ENCODE results near the gene PTS. TPM values are rescaled to one million over a fixed set of nuclear protein-coding genes. Genes with fewer than 3 reads are reported as not detected.

The PTS gene
- total RNA-seq, 1 donor from 2014 or later = 39.5 TPM

- DNase-seq (ENCODE audit: low spot score) (no peak), ATAC-seq (no peak)
- intact Hi-C loops (cut with DNase I) = loop anchor here (5.0 kb wide), 1 partner anchor 61 kb away; no protein-coding TSS in a partner anchor
Measured at GRCh38 chr11:112216561-112217105, 9.6 kb upstream of the PTS start.

- ATAC-seq = peak; percentile 97
- intact Hi-C loops (cut with DNase I) = loop anchor here (5.0 kb wide), 1 partner anchor 58 kb away; no protein-coding TSS in a partner anchor
- DNase-seq (ENCODE audit: low spot score) = no peak
Measured at GRCh38 chr11:112219476-112220232, 6.6 kb upstream of the PTS start.

DNA sequence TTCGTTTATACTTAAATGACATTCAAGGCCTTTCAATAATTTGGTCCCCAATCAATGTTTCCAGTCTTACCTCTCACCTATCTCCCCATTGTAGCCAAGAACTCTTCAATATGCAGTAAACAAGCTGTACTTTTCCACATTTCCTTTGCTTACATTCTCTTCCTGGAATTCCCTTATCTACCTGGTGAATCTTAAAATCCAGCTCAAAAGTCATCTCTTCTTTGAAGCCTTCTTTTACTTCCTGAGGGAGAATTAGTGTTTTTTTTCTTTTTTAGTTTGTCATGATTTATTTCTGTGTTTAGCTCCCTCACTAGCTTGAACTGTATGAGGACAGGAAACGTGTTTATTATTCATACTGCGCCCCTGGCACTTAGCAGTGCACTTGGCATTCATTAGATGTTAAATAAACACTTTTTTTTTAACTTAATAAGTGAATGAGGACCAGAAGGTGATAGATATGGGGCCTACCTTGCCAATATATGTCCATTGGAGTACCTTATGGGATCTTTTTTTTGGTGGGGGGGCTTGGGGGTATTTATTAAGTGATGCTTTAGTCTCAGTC lies 4.9 kb upstream of the PTS start:
- ATAC-seq (no peak), DNase-seq (ENCODE audit: low spot score) (no peak)
- intact Hi-C loops (cut with DNase I) = no loop called here

- DNase-seq (ENCODE audit: low spot score) (no peak), ATAC-seq (no peak)
- intact Hi-C loops (cut with DNase I) = no loop called here
Measured at GRCh38 chr11:112222303-112222702, 3.9 kb upstream of the PTS start.

- ATAC-seq (no peak), DNase-seq (ENCODE audit: low spot score) (no peak)
- intact Hi-C loops (cut with DNase I) = no loop called here
Measured at GRCh38 chr11:112223121-112223520, 3.1 kb upstream of the PTS start.

DNA sequence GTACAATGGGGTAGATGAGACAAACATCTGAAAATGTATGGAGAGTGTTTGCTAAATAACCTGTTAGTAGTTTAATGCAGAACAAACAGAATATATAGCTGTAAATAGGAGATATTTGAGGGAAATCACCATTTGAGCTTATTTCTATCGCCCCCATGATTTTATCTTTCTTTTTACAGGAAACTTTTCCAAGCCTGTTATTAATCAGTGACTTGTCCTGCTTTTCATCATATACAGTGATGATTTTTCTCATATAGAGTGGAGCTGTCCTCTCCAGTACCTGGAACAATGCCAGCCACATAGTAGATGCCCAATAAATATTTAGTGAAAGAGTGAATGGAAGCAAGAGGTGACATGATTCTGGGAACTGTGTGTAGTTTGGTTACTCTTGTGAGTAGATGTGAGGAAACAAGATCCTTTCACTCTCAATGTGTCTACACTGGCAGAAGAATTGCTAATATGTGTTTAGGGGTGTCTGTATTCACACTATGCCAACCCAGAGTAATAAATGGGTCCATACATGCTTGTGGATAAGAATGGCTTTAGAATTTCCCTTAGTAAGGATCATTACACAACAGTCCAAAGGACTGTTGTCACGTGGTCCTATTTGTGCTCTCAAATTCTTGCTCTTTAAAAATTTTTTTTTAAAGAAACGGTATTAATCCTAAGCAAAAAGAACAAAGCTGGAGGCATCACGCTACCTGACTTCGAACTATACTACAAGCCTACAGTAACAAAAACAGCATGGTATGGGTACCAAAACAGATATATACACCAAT lies 2.3 kb upstream of the PTS start:
- ATAC-seq (no peak), DNase-seq (ENCODE audit: low spot score) (no peak)
- intact Hi-C loops (cut with DNase I) = no loop called here

GRCh38 chr11:112225753-112226061 lies 521 bp upstream of the PTS start:
- DNase-seq (ENCODE audit: low spot score) = no peak
- intact Hi-C loops (cut with DNase I) = no loop called here
- ATAC-seq = no peak

- intact Hi-C loops (cut with DNase I) = no loop called here
- no peak for DNase-seq (ENCODE audit: low spot score)
- peak; percentile 67 for ATAC-seq
Measured at GRCh38 chr11:112226831-112227401, 688 bp downstream of the PTS start.

DNA sequence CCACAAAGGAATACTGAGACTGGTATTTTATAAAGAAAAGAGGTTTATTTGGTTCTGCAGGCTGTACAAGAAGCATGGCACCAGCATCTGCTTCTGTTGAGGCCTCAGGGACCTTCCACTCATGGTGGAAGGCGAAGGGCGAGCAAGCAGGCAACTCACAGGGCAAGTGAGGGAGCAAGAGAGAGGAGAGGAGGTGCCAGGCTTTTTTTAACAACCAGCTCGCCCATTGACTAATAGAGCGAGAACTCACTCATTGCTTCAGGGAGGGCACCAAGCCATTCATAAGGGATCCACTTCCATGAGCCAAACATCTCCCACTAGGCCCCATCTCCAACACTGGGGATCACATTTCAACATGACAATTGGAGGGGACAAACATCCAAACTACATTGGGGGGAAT lies 1.2 kb downstream of the PTS start:
- ATAC-seq = no peak
- intact Hi-C loops (cut with DNase I) = no loop called here
- no peak for DNase-seq (ENCODE audit: low spot score)

DNA sequence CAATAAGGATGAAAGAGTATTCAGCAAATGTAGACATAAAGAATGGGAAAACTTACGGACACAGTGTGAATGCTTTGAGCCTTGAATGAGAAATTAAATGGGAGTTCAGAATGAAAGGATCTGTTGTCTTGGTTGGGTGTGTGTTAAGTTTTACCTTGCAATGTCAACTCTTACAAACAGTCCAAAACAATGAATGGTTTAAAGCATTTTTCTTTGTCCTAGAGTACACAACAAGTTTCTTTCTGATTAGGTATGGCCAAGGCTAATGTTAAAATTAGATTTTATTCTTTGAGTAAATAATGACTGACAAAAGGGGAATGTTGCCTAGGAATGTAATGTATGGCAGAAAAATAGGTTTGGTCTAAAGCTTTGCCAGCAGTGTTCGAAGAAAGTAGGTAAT lies 2.5 kb downstream of the PTS start:
- intact Hi-C loops (cut with DNase I) = no loop called here
- DNase-seq (ENCODE audit: low spot score) = no peak
- no peak for ATAC-seq

- intact Hi-C loops (cut with DNase I) = no loop called here
- DNase-seq (ENCODE audit: low spot score) (no peak), ATAC-seq (no peak)
Measured at GRCh38 chr11:112229159-112229558, 2.9 kb downstream of the PTS start.

GRCh38 chr11:112229746-112230433 lies 3.7 kb downstream of the PTS start:
- no peak for DNase-seq (ENCODE audit: low spot score)
- intact Hi-C loops (cut with DNase I) = no loop called here
- ATAC-seq = no peak

DNA sequence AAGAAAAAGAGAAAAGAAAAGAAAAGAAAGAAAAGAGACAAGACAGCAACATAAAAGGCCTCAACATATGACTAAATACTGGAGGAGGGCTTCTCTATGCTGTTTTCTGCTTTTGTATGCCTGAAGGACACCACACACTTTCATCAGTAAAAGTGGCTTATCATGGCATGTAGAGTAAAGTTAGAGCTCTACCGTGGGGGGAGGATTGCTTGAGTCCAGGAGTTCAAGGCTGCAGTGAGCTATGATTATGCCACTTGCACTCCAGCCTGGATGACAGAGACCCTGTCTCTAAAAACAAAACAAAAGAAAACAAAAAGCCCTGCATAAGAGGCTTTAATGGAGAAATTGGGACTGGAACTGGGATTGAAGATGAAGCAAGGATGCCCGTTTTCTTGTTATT lies 5.7 kb downstream of the PTS start:
- intact Hi-C loops (cut with DNase I) = no loop called here
- ATAC-seq (no peak), DNase-seq (ENCODE audit: low spot score) (no peak)

DNA sequence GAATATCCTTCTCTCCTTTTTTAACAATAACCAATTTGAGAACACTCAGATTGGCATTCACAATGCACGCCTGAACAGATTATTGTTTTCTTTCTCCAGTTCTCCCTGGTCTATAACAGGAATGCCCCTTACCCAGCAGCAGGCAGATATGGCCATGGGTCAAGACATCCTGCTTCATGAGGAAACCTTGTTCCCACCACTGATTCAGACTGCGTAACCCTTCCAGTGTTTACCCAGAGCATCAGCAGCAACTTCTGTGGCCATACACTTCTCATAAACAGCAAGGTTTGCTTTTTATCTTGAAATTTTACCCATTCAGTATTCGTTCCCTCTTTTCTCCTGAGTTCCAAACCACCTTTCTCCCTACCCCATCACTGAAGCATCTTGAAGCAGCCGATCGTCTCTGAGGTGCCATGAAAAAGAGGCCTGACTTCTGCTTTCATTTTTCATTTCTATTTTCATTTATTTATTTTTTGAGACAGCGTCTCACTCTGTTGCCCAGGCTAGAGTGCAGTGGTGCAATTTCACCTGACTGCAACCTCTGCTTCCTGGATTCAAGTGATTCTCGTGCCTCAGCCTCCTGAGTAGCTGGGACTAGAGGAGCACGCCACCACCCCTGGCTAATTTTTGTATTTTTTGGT lies 9.6 kb downstream of the PTS start:
- intact Hi-C loops (cut with DNase I) = no loop called here
- no peak for DNase-seq (ENCODE audit: low spot score)
- no peak for ATAC-seq

DNA sequence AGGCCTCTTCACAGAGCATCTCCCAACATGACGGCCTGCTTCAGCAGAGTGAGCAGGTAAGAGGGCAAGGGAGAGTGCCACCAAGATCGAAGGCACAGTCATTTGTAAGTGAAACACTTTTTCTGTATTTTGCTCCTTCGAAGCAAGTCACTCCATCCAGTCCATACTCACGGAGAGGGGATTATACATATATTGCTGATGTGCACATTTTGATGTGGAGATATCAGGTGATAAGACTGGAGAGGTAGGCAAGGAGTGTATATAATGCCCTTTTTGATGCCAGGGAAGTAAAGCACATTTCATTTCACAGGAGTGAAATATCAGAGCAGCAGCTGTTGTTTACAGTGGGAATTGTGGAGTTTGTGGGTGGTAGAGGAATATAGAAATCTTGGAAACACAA lies 11.2 kb downstream of the PTS start:
- ATAC-seq (no peak), DNase-seq (ENCODE audit: low spot score) (no peak)
- intact Hi-C loops (cut with DNase I) = no loop called here

DNA sequence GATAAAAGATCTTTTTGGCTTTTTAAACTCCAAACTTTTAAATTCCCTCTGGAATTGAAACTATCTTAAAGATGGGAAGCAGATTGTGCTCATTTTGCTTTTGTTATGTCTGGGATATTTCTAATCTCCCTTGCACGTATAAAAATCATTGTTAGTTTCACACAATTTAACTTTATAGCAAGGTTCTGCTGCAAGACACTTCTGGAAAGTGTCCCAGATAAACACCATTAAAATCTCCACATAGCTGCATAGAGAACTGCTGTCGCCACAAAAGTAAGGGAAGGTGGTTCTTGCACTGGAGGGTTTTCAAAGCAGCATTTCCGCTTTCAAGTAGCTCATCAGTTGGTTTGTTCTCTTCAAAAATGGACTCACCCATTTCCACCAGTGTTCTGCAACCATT lies 11.8 kb downstream of the PTS start:
- intact Hi-C loops (cut with DNase I) = no loop called here
- DNase-seq (ENCODE audit: low spot score) (no peak), ATAC-seq (no peak)

DNA sequence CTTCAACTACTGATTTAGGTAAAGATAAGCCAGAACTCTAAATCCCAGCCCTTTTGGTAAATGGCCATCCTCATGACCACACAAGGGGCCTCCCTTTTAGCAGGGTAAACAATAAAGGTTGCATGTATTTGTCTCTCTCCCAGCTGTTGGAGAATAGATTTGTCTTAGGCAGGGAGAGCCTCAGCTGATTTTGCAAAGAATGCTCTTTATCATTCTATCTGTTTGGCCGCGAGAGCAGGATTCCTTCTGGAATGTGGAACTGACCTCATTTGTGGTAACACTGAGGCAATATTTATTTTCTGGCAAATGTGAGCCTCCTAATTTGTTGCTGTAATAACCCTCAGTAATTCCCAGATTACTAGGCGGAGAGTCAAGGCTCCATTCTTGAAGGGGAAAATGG lies 15.3 kb downstream of the PTS start:
- peak; percentile 92 for ATAC-seq
- intact Hi-C loops (cut with DNase I) = no loop called here

DNA sequence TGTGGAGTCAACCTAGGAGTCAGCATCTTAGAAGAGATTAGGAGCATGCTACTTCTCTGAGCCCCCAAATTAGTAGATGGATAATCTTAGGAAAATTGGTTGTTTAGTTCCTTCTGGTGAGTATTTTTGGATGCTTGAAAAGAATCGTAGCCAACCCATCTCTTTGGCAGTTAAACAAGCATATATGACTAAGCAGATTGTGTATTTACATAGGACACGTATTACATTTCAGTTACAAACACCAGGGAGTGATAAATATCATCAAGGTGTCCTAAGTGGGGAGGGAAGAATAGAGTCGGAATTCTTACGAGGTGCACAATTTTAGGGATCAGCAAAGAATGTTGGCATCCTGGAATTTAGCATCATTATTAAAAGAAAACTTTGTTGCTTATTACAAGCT lies 21.0 kb downstream of the PTS start:
- intact Hi-C loops (cut with DNase I) = no loop called here
- ATAC-seq (no peak), DNase-seq (ENCODE audit: low spot score) (no peak)

More for the DNA sequence above, 15.3 kb downstream of the PTS start:
- no peak for DNase-seq (ENCODE audit: low spot score)

- ATAC-seq (no peak), DNase-seq (ENCODE audit: low spot score) (no peak)
- intact Hi-C loops (cut with DNase I) = no loop called here
Measured at GRCh38 chr11:112248201-112248600, 22.0 kb downstream of the PTS start.
